Astrocyte of the cerebellum (primary cell): ENCODE measurements around the gene GLE1.

Source experiments
- DNase-seq: peaks from one replicate; pipeline ENCODE4 v3.0.0-alpha.2; 2011; ENCODE audit warnings: low read depth
- H3K4me3 ChIP-seq: 2 replicates; pipeline ENCODE4 v1.5.1; 2011; ENCODE audit warnings: mild to moderate bottlenecking, low read depth, low read length, moderate library complexity
- CTCF ChIP-seq: IDR thresholded peaks from 2 replicates; pipeline ENCODE4 v1.5.1; 2012; ENCODE audit warnings: low read length, low read depth, moderate library complexity, mild to moderate bottlenecking; ENCODE audit errors: missing control alignments
- in situ Hi-C: cut with HindIII; loops from 2 replicates; pipeline ENCODE4 v1.10.0; 2017; ENCODE audit warnings: low sequenced_read_pairs

Gene GLE1

GRCh38 chr9:128587453-128587852 is 82.9 kb downstream of the GLE1 start:
- no peak for TF ChIP-seq CTCF
- in situ Hi-C loops = no loop called here
- no peak overlapping the region for H3K4me3 ChIP-seq
- DNase-seq = no peak

- H3K4me3 ChIP-seq = no peak overlapping the region
- TF ChIP-seq CTCF = no peak
- in situ Hi-C loops = no loop called here
- DNase-seq = no peak
Observed at GRCh38 chr9:128588581-128589233, 84.2 kb downstream of the GLE1 start.
